ENCODE measurements around the gene LMF1.

The LMF1 gene

DNA sequence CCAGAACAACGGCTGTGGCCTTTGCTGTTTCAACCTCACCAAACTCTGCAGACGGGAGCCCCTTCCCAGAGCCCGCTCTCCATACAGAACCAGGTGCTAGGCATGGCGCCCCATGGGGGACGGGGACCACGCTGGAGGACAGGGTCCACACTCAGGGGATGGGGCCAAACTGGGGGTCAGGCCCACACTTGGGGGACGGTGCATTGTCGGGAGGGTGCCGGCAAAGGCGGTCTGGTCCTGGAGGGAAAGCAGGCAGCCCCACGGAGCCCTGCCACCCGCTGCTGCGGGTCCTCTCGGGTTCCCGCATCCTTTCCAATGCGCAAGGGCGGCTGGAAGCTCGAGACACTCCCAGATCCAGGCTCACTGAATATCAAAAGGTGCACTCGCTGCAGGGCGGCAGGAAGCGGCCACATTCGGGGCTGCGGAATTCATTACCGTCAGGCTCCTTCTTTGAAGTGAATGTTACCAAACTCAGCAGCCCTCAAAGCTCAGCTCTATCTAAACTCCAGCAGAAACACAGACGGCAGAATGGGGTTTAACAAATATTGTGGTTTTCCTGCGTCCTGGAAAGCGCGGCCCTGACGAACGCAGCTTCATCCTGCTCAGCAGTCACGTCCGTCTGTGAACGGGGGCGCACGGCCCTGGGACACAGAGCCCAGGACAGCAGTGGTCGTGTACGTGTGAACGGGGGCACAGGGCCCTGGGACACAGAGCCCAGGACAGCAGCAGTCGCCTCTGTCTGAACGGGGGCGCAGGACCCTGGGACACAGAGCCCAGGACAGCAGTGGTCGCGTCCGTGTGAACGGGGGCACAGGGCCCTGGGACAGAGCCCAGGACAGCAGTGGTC is 41.3 kb downstream of the LMF1 start:
- no peak for DNase-seq (ENCODE audit: low read depth)
- TF ChIP-seq, protein P1, sequence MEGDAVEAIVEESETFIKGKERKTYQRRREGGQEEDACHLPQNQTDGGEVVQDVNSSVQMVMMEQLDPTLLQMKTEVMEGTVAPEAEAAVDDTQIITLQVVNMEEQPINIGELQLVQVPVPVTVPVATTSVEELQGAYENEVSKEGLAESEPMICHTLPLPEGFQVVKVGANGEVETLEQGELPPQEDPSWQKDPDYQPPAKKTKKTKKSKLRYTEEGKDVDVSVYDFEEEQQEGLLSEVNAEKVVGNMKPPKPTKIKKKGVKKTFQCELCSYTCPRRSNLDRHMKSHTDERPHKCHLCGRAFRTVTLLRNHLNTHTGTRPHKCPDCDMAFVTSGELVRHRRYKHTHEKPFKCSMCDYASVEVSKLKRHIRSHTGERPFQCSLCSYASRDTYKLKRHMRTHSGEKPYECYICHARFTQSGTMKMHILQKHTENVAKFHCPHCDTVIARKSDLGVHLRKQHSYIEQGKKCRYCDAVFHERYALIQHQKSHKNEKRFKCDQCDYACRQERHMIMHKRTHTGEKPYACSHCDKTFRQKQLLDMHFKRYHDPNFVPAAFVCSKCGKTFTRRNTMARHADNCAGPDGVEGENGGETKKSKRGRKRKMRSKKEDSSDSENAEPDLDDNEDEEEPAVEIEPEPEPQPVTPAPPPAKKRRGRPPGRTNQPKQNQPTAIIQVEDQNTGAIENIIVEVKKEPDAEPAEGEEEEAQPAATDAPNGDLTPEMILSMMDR (IDR thresholded peaks at IDR 0.05; ENCODE audit: low read depth, low read length, missing control alignments): no peak
- H3K4me3 ChIP-seq (ENCODE audit: low read depth, low read length): no peak overlapping the region

DNA sequence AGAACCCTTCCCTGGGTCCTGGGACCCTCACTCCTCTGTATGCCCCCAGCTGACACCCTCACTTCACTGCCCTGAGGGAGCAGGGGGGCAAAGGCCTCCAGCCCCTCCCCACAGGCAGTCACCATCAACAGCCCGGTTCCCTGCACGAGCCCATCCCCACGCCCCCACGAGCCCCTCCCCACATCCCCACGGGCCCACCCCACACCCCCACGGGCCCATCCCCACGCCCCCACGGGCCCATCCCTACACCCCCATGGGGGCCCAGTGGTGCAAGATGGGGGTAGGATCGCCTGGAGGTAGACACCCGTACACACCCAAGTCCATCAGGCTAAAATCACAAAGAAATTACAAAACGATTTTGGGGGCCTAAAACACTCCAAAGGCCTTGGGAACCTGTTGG is 42.3 kb downstream of the LMF1 start:
- TF ChIP-seq, protein P1 (IDR thresholded peaks at IDR 0.05; ENCODE audit: low read depth, low read length, missing control alignments): no peak
- no peak overlapping the region for H3K4me3 ChIP-seq (ENCODE audit: low read depth, low read length)
- DNase-seq (ENCODE audit: low read depth): no peak

DNA sequence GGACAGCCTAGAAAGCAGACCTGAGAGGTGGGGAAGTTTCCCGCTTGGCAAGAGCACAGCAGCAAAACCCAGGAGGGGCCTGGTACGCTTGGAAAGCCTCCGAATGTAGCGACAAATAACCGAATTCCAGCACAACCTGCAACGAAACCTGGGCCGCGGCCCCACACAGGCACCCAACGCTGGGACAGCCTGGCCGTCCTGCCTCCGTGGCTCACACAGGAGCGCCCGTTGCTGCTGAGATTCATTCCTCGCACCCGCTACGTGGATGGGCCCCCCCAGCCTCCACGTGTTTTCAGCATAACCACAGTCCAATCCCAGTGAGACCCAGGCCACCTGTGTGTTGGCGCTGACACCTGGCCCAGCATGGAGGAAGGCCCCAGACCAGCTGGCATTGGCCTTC is 42.9 kb downstream of the LMF1 start:
- DNase-seq (ENCODE audit: low read depth): no peak
- no peak overlapping the region for H3K4me3 ChIP-seq (ENCODE audit: low read depth, low read length)
- TF ChIP-seq, protein P1 (IDR thresholded peaks at IDR 0.05; ENCODE audit: low read depth, low read length, missing control alignments): no peak

DNA sequence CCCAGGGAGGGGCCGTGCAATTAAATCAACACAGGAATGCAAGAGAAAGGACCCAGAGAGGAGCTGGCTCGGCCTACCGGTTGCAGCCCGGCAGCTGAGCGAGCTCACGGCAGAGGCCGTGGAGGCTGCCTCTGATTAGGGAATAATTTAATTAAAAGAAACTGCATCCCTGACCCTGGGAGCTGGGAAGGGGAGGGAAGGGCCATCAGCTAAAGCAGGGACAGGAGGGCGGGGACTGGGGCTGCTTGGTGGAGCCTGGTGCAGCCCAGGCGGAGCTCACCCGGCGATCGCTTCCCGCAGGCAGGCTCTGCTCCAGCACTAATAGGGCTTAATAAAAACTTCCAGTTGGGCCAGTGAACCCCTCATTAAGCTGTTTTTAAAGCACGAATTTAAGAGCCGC is 43.4 kb downstream of the LMF1 start:
- DNase-seq (ENCODE audit: low read depth): no peak
- no peak overlapping the region for H3K4me3 ChIP-seq (ENCODE audit: low read depth, low read length)
- TF ChIP-seq, protein P1 (IDR thresholded peaks at IDR 0.05; ENCODE audit: low read depth, low read length, missing control alignments): no peak

DNA sequence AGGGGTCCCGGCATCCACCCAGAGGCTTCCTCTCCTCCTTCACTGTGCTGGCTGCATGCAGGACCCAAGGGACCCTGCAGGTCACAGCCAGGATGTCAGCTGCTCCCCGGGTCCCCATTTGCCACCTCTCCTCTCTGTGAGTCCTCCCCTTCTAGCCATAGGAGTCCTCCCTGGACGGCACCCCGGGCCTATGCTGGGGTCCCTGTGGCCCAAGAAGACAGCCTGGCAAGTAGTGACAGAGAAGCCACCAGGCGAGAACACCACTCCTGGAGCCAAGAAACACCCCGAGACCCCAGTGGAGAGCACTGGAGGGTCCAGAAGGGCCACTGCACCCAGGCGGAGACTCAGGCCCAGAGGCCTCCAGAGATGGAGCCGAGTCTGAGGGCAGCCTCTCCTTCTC is 44.1 kb downstream of the LMF1 start:
- no peak overlapping the region for H3K4me3 ChIP-seq (ENCODE audit: low read depth, low read length)
- no peak for DNase-seq (ENCODE audit: low read depth)
- TF ChIP-seq, protein P1 (IDR thresholded peaks at IDR 0.05; ENCODE audit: low read depth, low read length, missing control alignments): no peak

DNA sequence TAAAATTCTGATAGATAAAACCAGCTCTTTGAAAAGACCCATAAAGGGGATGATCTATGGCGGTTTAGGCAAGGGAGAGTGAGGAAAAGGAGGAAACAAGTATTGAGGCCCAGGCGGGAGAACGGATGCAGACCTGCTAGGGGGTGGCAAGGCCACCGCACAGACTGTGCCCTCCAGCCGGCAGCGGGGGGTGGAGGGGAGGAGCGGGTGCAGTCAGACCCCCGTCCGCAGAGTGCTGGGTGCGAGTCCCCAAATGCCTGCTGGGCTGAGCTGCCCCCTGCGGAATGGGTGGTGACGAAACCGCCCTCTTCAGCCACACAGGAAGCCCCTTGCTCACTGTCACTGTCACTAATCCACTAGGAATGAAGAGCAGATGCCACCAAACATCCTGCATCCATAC is 46.0 kb downstream of the LMF1 start:
- TF ChIP-seq, protein P1 (IDR thresholded peaks at IDR 0.05; ENCODE audit: low read depth, low read length, missing control alignments): no peak
- H3K4me3 ChIP-seq (ENCODE audit: low read depth, low read length): no peak overlapping the region

DNA sequence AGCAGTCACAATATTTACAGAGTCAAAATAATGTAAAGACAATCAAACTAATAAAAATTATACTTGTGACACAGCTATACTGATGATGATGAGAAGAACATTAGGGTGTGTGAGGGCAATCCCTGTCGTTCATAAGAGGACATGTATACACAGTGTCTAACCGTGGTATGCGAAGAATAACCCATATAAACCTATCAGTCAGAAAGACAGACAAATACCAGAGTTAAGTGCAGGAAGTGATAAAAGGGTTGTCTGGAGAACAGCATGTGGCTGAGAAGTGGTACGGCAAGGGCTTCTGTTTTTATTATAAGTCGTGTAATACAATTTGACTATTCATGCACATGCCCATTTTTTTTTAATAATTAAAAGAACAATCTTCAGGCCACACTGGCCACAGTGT is 46.7 kb downstream of the LMF1 start:
- DNase-seq (ENCODE audit: low read depth): no peak
- TF ChIP-seq, protein P1 (IDR thresholded peaks at IDR 0.05; ENCODE audit: low read depth, low read length, missing control alignments): no peak
- no peak overlapping the region for H3K4me3 ChIP-seq (ENCODE audit: low read depth, low read length)

More for the DNA sequence above, 46.0 kb downstream of the LMF1 start:
- no peak for DNase-seq (ENCODE audit: low read depth)

Measured in GM12864 (cell line).